GM10266 (cell line): ENCODE measurements around the gene DNAJA2.

Experiments
- DNase-seq: peaks from one replicate; pipeline ENCODE4 v3.0.0; 2012; ENCODE audit errors: extremely low spot score
- CTCF ChIP-seq: IDR thresholded peaks from 2 replicates; pipeline ENCODE4 v1.5.1; 2012; ENCODE audit warnings: mild to moderate bottlenecking, low read depth; ENCODE audit not compliant: control insufficient read depth, insufficient read depth; ENCODE audit errors: missing control alignments

DNAJA2 gene

GRCh38 chr16:46975908-46976470 is 2.5 kb upstream of the DNAJA2 start:
- no peak for TF ChIP-seq CTCF
- DNase-seq: no peak

- DNase-seq: no peak
- no peak for TF ChIP-seq CTCF
Measured at GRCh38 chr16:46975165-46975564, 1.7 kb upstream of the DNAJA2 start.

- peak; percentile 67 for DNase-seq
- peak; percentile 14 for TF ChIP-seq CTCF
Measured at GRCh38 chr16:46974352-46974751, 878 bp upstream of the DNAJA2 start.

GRCh38 chr16:46973996-46974324 is 486 bp upstream of the DNAJA2 start:
- no peak for DNase-seq
- no peak for TF ChIP-seq CTCF

- TF ChIP-seq CTCF: no peak
- peak; percentile 70 for DNase-seq
Measured at GRCh38 chr16:46972429-46973206, 856 bp downstream of the DNAJA2 start.

- TF ChIP-seq CTCF: no peak
- DNase-seq: no peak
Measured at GRCh38 chr16:46971271-46971670, 2.2 kb downstream of the DNAJA2 start.

- DNase-seq: no peak
- TF ChIP-seq CTCF: no peak
Measured at GRCh38 chr16:46970089-46970488, 3.4 kb downstream of the DNAJA2 start.
